Heart left ventricle (tissue), 16 donors: ENCODE measurements around the gene MAML2. TPM values are rescaled to one million over a fixed set of nuclear protein-coding genes. Genes with fewer than 3 reads are reported as not detected.

ENCODE experiments used
- ATAC-seq, 4 donors: fragments of 200-7000 bp; cut with Tn5 transposase; one replicate each; pipeline ENCODE4 v1.9.1; 2020 to 2022; ENCODE audit warnings: moderate library complexity in 4 of 4, mild to moderate bottlenecking in 3 of 4, moderate number of reproducible peaks in 1 of 4
- DNase-seq, 5 donors: peaks; one replicate each; pipeline ENCODE4 v3.0.0-alpha.2; 2020
- H3K27ac ChIP-seq, 12 donors: fragments of 200-600 bp; sonication (generic) in 4 of 12; one replicate each; pipeline versions ENCODE4 v1.5.0 to v1.8.0; 2016 to 2022; ENCODE audit warnings: mild to moderate bottlenecking in 2 of 12
- H3K27me3 ChIP-seq, 9 donors: fragments of 200-600 bp; sonication (generic) in 2 of 9; one replicate each; pipeline versions ENCODE4 v1.5.1 to v1.8.0; 2016 to 2022; ENCODE audit warnings: mild to moderate bottlenecking in 3 of 9
- H3K36me3 ChIP-seq, 9 donors: fragments of 200-600 bp; sonication (generic) in 2 of 9; one replicate each; pipeline versions ENCODE4 v1.5.0 to v1.8.0; 2018 to 2022; ENCODE audit warnings: mild to moderate bottlenecking in 2 of 9
- H3K4me1 ChIP-seq, 12 donors: fragments of 200-600 bp; sonication (generic) in 4 of 12; one replicate each; pipeline versions ENCODE4 v1.5.0 to v1.8.0; 2016 to 2022; ENCODE audit warnings: mild to moderate bottlenecking in 3 of 12
- H3K4me3 ChIP-seq, 12 donors: fragments of 200-600 bp; sonication (generic) in 4 of 12; one replicate each; pipeline versions ENCODE4 v1.5.0 to v1.8.0; 2017 to 2022; ENCODE audit warnings: mild to moderate bottlenecking in 9 of 12, moderate library complexity in 4 of 12
- H3K9me3 ChIP-seq, 12 donors: fragments of 200-600 bp; sonication (generic) in 4 of 12; one replicate each; pipeline versions ENCODE4 v1.5.0 to v1.8.0; 2016 to 2022; ENCODE audit warnings: mild to moderate bottlenecking in 1 of 12
- POLR2A ChIP-seq, 2 donors: fragments of 450-650 bp; IDR thresholded peaks; one replicate each; pipeline ENCODE4 v1.6.1; 2017; ENCODE audit warnings: antibody characterized with exemption in 2 of 2, mild to moderate bottlenecking in 2 of 2, moderate library complexity in 2 of 2
- WGBS, 4 donors: extraction: QIAGEN DNeasy Blood & Tissue Kit in 2 of 4; methylation state at CpG; one replicate each; pipeline versions ENCODE4 v1.1.5 to v1.1.7; 2013 to 2018; 5-methylcytosine and 5-hydroxymethylcytosine counted together
- intact Hi-C, 10 donors: fragments of 100-400 bp; cut with DNase I; formaldehyde crosslinking; loops; one replicate each; pipeline versions ENCODE4 v1.11.1 to v1.14.2; 2022
- polyA plus RNA-seq, 2 donors: library from polyadenylated mRNA; stranded (reverse); fragments of 200-250 nt; gene quantifications; one replicate each; pipeline ENCODE4 v1.2.3, GENCODE V29; 2013
- total RNA-seq, 9 donors: library from RNA; depleted of rRNA in 2 of 9; stranded (reverse); fragments of >200 nt in 2 of 9; fragmentation: NEBNext Ultra II Directional in 3 of 9; extraction: Animal tissue kit (Norgen Biotek cat#: 25700) in 3 of 9; gene quantifications; one replicate each; pipeline versions ENCODE4 v1.1.0 to v1.2.4, GENCODE V29; 2016 to 2023
- TF ChIP-seq, protein P1 (sequence below), 12 donors: fragments of 200-600 bp; sonication (generic) in 4 of 12; IDR thresholded peaks; one replicate each; pipeline versions ENCODE4 v1.5.0 to v1.8.0; 2018 to 2022; ENCODE audit warnings: antibody characterized with exemption in 12 of 12, mild to moderate bottlenecking in 5 of 12
- donor health status: ischemic (EF 13 %, LVEDD 7.1; RV severe dilation, severe dysfunction).
- donor health status: healthy with polysubstance abuse.
- donor health status: DM: no; HTN: yes; CAD: no.
- donor health status: DM: no; HTN: no; CAD: no.
- donor health status: ischemic (EF 25% LVEDD 6.9; RV normal size, moderate dysfunction).
- donor health status: ischemic (EF 25% LVEDD 5.7; RV mildly dilated, moderate dysfunction).
- donor health status: healthy.
- donor health status: DM: yes; HTN: yes; CAD: no.
- donor health status: ischemic (EF 35%, LVEDD 5.7; RV mildly dilated, moderate dysfunction).
- donor health status: nonischemic (EF 11% LVEDD 7.7; RV severe dilation, severe dysfunction).
- donor health status: DM: yes; HTN: yes; CAD: no.
- donor health status: PGD.
- donor health status: ischemic (EF 29% LVEDD 5.4; RV normal size, mild dysfunction).
- donor health status: nonischemic (EF 23%, LVEDD 6.1; RV moderate dilation, normal function).

Gene MAML2
- total and polyA plus RNA-seq, 11 donors = 1.3 to 10.8 (median 4.8) TPM

DNA sequence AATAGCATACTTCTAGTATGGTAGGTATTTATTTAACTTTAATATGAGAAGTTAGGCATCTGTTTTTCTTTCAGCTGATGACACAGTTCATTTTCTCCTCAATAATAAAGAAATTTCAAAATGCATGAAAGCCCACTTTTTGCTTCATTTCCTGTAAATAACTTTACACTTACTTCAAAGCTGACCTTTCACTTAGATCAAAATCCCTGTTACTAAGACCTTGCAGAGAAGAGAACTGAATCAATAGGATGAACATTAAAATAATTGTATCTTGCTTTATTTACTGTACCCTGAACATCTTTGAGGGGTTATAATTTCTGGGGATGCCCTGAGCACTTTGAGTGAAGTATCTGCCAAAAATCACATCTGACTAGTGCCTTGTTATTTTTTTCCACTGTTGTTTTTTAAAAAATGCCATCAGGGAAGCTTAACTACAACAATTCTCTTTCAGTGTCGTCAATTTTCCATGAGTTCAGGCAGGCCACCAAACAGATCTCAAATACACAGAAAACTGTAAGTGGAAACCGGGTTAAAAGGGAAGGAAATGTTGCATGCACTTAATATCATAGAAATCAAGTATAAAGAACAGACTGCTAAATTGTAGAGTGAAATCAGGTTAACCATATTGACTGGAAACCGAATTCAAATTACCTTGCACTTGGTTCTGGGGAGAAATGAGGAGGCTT is 206.2 kb downstream of the MAML2 start:
- no peaks in the 10 kb centered on the region for H3K27me3 ChIP-seq
- TF ChIP-seq POLR2A (IDR thresholded peaks at IDR 0.05) = no peak
- TF ChIP-seq, protein P1, sequence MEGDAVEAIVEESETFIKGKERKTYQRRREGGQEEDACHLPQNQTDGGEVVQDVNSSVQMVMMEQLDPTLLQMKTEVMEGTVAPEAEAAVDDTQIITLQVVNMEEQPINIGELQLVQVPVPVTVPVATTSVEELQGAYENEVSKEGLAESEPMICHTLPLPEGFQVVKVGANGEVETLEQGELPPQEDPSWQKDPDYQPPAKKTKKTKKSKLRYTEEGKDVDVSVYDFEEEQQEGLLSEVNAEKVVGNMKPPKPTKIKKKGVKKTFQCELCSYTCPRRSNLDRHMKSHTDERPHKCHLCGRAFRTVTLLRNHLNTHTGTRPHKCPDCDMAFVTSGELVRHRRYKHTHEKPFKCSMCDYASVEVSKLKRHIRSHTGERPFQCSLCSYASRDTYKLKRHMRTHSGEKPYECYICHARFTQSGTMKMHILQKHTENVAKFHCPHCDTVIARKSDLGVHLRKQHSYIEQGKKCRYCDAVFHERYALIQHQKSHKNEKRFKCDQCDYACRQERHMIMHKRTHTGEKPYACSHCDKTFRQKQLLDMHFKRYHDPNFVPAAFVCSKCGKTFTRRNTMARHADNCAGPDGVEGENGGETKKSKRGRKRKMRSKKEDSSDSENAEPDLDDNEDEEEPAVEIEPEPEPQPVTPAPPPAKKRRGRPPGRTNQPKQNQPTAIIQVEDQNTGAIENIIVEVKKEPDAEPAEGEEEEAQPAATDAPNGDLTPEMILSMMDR (IDR thresholded peaks at IDR 0.05) = no peak
- ATAC-seq (no peak), DNase-seq (no peak)
- intact Hi-C loops = no loop called here
- WGBS, 4 donors = 47 to 57% (median 53%) methylated on average over 3 of the region's 3 CpGs
- H3K36me3 ChIP-seq = no peaks in the 10 kb centered on the region
- peaks cover 0 to 46% (median 8%) of the 10 kb centered on the region in 12 donors for H3K4me1 ChIP-seq
- no peak overlapping the region for H3K4me3 ChIP-seq
- no peaks in the 10 kb centered on the region for H3K9me3 ChIP-seq
- peak overlapping the region in 3 of 12 donors; percentile 3 to 22 (median 18) for H3K27ac ChIP-seq

DNA sequence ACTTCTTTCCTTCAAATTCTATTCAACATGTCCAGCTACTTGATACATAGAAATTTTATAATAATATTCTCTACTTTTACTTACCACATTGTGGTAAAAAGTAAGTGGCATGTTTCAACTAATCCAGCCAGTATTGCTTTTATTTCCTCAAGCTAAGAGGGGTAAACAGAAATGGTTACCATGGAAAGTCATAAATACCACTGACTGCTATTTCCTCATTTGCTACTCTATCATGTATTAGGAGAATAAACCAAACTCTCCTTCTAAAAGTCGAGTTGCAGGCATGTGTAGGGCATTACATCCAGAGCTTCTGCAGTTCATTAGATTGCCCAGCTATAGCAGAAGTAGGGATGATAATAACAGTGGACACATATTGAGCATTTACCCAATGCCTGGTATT is 208.4 kb downstream of the MAML2 start:
- no peak for DNase-seq
- H3K27me3 ChIP-seq = no peaks in the 10 kb centered on the region
- no peaks in the 10 kb centered on the region for H3K36me3 ChIP-seq
- intact Hi-C loops = no loop called here
- 28 to 60% (median 34%) methylated on average over 1 of the region's 1 CpG for WGBS, 4 donors
- H3K4me1 ChIP-seq = peaks cover 0 to 36% (median 8%) of the 10 kb centered on the region in 12 donors
- TF ChIP-seq POLR2A (IDR thresholded peaks at IDR 0.05) = no peak
- TF ChIP-seq, protein P1 (IDR thresholded peaks at IDR 0.05) = no peak
- H3K4me3 ChIP-seq = no peak overlapping the region
- ATAC-seq = peak in 3 of 4 donors; percentile 29 to 61 (median 49)
- H3K27ac ChIP-seq = peak overlapping the region in 1 of 12 donors; percentile 3
- no peaks in the 10 kb centered on the region for H3K9me3 ChIP-seq

- no peak for ATAC-seq
- H3K36me3 ChIP-seq = no peaks in the 10 kb centered on the region
- no peak overlapping the region for H3K27ac ChIP-seq
- peaks cover 0 to 38% (median 10%) of the 10 kb centered on the region in 12 donors for H3K4me1 ChIP-seq
- intact Hi-C loops = no loop called here
- no peak for TF ChIP-seq POLR2A (IDR thresholded peaks at IDR 0.05)
- TF ChIP-seq, protein P1 (IDR thresholded peaks at IDR 0.05) = no peak
- no peaks in the 10 kb centered on the region for H3K9me3 ChIP-seq
- no peak for DNase-seq
- no peaks in the 10 kb centered on the region for H3K27me3 ChIP-seq
- 98 to 100% (median 98%) methylated on average over 2 of the region's 2 CpGs for WGBS, 4 donors
- H3K4me3 ChIP-seq = no peak overlapping the region
Observed at GRCh38 chr11:96132437-96132836, 210.6 kb downstream of the MAML2 start.

DNA sequence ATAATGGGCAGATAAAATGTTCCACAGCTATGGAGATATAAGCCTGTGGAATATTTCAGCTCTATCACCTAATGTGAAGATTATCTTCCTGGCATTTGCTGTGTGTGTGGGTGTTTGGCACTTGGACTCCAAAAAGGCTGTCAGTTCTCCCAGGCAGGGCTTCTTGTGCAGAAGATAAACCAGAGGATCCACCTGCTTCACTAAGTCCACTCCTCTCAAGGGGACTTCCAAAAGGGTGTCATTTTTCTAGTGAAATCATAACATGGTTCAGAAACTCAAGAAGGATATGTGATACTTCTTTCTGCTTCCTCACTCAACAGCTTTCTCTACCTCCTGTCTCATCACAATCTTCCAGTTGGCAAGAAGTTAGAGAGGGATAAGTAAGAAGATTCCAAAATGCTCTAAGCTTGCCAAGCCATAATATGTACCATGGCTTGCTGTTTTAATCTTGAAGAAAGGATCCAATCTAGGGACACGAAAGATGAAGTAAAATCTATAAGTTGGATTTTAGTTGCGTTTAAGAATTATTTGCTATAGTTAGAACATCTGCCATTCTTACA is 212.9 kb downstream of the MAML2 start:
- ATAC-seq (no peak), DNase-seq (no peak)
- Histone ChIP-seq H3K27ac (no peak overlapping the region), H3K27me3 (no peaks in the 10 kb centered on the region), H3K9me3 (no peaks in the 10 kb centered on the region), H3K4me3 (no peak overlapping the region), H3K4me1 (peaks cover 0 to 36% (median 6%) of the 10 kb centered on the region in 12 donors), H3K36me3 (no peaks in the 10 kb centered on the region)
- intact Hi-C loops = no loop called here
- TF ChIP-seq, protein P1 (IDR thresholded peaks at IDR 0.05) = no peak
- no peak for TF ChIP-seq POLR2A (IDR thresholded peaks at IDR 0.05)
- WGBS, 4 donors = 90 to 97% (median 92%) methylated on average over 2 of the region's 2 CpGs
